ENCODE results near the gene JAK3. TPM values are rescaled to one million over a fixed set of nuclear protein-coding genes. Genes with fewer than 3 reads are reported as not detected.

The JAK3 gene
- total and polyA plus RNA-seq, 10 of the 15 experiments (the other 5 are each of a cell fraction or from before 2014, with no cell fraction given), result 7.8 to 67.9 (median 33.3) TPM

- TF ChIP-seq ZNF384 (IDR thresholded peaks at IDR 0.05; ENCODE audit: borderline replicate concordance, low read depth, low read length) (no peak), SMC3 (IDR thresholded peaks at IDR 0.05; ENCODE audit: borderline replicate concordance, low read length) (peak; percentile 100), BHLHE40 (IDR thresholded peaks at IDR 0.05; ENCODE audit: borderline replicate concordance in 1 of 2, low read depth in 2 of 2, low read length in 1 of 2) (peak; percentile 52 to 53; a peak in 2 of 4 replicates), ZNF592 (IDR thresholded peaks at IDR 0.05) (no peak), CEBPZ (IDR thresholded peaks at IDR 0.05; ENCODE audit: low read depth, low read length) (peak; percentile 90), KDM1A (IDR thresholded peaks at IDR 0.05; ENCODE audit: borderline replicate concordance) (no peak), STAT1 (conservative IDR thresholded peaks at IDR 0.05) (peak; percentile 71; the same call in 1 of the 2 replicates), ZBTB4 (CRISPR knock-in tag; IDR thresholded peaks at IDR 0.05) (no peak), MEF2A (IDR thresholded peaks at IDR 0.05; ENCODE audit: insufficient read depth, low read depth, low read length) (no peak), RELB (IDR thresholded peaks at IDR 0.05; ENCODE audit: low read depth) (no peak; the same call in 1 of the 2 replicates), YBX1 (IDR thresholded peaks at IDR 0.05) (no peak), NFYA (IDR thresholded peaks at IDR 0.05; ENCODE audit: borderline replicate concordance, low read depth, low read length) (no peak; the same call in 1 of the 2 replicates), SMARCA5 (IDR thresholded peaks at IDR 0.05) (peak; percentile 65; the same call in 1 of the 2 replicates), LARP7 (IDR thresholded peaks at IDR 0.05) (peak; percentile 76; the same call in 1 of the 2 replicates)
Observed at GRCh38 chr19:17859533-17860330, 11.9 kb upstream of the JAK3 start, which contains the start of gene RPL18A (continued).

Measured in GM12878 (cell line).